ENCODE measurements around the gene STAB2. TPM values are rescaled to one million over a fixed set of nuclear protein-coding genes. Genes with fewer than 3 reads are reported as not detected.

The STAB2 gene
- total RNA-seq, 4 donors from 2014 or later = 0.27 to 6.5 (median 1.2) TPM

DNA sequence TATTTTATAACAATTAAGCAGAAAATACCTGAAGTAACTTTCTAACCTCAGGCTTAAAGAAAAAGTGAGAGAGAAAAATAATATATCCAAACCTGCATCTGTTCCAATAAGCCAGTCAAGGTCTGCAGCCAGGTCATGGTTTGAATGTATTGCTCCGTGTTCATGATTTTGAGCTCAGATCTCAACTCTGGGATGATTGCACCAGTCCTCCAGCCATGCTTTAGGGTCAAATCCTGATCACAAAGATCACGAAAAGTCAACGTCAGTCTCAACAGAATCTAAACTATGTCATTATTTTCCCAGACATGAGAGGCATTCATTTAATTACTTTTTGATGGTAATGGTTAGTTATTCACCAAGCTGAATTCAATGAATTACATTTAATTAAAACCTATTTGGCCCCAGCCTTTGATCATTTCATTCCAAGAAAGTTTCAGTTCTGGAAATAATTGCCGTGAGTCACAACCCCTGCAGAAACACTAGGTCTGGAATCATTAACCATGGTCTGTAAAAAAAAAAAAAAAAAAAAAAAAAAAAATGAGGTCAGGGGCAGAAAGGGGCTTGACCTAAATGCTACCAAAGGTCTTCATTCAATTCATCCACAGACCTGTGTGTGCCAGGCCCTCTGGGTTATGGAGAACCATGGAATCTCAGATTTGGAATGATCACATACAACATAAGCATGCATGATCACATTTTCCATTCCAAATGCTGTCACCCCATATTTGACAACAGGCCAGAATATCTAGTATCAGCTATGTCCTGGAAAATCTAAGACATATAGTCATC is 198.4 kb downstream of the STAB2 start:
- no peak for DNase-seq
- Histone ChIP-seq H3K27ac (no peak overlapping the region), H3K36me3 (no peaks in the 10 kb centered on the region), H3K27me3 (no peaks in the 10 kb centered on the region), H3K4me3 (replicated peaks in 1 of 3) (no peak overlapping the region), H3K9me3 (no peaks in the 10 kb centered on the region), H3K4me1 (peaks cover 20 to 27% of the 10 kb centered on the region in 2 donors)
- WGBS, 2 donors = 87 to 91% methylated on average over 4 of the region's 4 CpGs
- TF ChIP-seq POLR2A (IDR thresholded peaks at IDR 0.05) = no peak
- TF ChIP-seq, protein P1, sequence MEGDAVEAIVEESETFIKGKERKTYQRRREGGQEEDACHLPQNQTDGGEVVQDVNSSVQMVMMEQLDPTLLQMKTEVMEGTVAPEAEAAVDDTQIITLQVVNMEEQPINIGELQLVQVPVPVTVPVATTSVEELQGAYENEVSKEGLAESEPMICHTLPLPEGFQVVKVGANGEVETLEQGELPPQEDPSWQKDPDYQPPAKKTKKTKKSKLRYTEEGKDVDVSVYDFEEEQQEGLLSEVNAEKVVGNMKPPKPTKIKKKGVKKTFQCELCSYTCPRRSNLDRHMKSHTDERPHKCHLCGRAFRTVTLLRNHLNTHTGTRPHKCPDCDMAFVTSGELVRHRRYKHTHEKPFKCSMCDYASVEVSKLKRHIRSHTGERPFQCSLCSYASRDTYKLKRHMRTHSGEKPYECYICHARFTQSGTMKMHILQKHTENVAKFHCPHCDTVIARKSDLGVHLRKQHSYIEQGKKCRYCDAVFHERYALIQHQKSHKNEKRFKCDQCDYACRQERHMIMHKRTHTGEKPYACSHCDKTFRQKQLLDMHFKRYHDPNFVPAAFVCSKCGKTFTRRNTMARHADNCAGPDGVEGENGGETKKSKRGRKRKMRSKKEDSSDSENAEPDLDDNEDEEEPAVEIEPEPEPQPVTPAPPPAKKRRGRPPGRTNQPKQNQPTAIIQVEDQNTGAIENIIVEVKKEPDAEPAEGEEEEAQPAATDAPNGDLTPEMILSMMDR (IDR thresholded peaks at IDR 0.05) = no peak
- intact Hi-C loops (cut with DNase I) = no loop called here

DNA sequence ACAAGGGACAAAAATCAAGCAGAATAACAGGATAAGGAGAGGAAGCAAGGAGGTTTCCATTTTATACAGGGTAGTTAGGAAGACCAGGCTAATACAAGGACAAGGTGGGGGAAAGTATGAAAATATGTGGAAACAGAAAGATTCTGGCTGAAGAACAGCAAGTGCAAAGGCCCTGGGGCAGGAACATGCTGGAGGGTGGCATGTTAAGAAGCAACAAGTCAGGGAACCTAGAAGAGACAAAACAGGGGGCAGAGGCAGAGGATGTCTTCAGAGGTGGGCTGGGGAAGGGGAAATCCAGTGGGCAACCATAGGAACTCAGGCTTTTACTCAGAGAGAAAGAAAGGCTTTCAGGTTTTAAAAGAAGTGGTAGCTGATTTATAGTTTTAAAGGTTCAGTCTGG is 199.1 kb downstream of the STAB2 start:
- Histone ChIP-seq H3K27me3 (no peaks in the 10 kb centered on the region), H3K4me3 (replicated peaks in 1 of 3) (no peak overlapping the region), H3K9me3 (no peaks in the 10 kb centered on the region), H3K36me3 (no peaks in the 10 kb centered on the region), H3K4me1 (peaks cover 15 to 22% of the 10 kb centered on the region in 2 donors), H3K27ac (no peak overlapping the region)
- no peak for TF ChIP-seq POLR2A (IDR thresholded peaks at IDR 0.05)
- TF ChIP-seq, protein P1 (IDR thresholded peaks at IDR 0.05) = no peak
- DNase-seq = no peak
- intact Hi-C loops (cut with DNase I) = no loop called here

GRCh38 chr12:103791350-103791920 is 204.4 kb downstream of the STAB2 start:
- 82 to 95% methylated on average over 10 of the region's 10 CpGs for WGBS, 2 donors
- intact Hi-C loops (cut with DNase I) = no loop called here

GRCh38 chr12:103793046-103793445 is 206.0 kb downstream of the STAB2 start:
- intact Hi-C loops (cut with DNase I) = no loop called here
- 62 to 74% methylated on average over 3 of the region's 3 CpGs for WGBS, 2 donors
- TF ChIP-seq, protein P1 (IDR thresholded peaks at IDR 0.05) = no peak
- no peak for TF ChIP-seq POLR2A (IDR thresholded peaks at IDR 0.05)
- no peak for DNase-seq
- Histone ChIP-seq H3K9me3 (no peaks in the 10 kb centered on the region), H3K27me3 (no peaks in the 10 kb centered on the region), H3K4me3 (replicated peaks in 1 of 3) (no peak overlapping the region), H3K4me1 (peaks cover 8 to 14% of the 10 kb centered on the region in 2 donors), H3K36me3 (no peaks in the 10 kb centered on the region), H3K27ac (peak overlapping the region in 2 of 3 donors; percentile 49 to 56)

More at GRCh38 chr12:103791350-103791920, 204.4 kb downstream of the STAB2 start:
- Histone ChIP-seq H3K4me3 (replicated peaks in 1 of 3) (no peak overlapping the region), H3K9me3 (no peaks in the 10 kb centered on the region), H3K4me1 (peaks cover 8 to 14% of the 10 kb centered on the region in 2 donors), H3K27ac (no peak overlapping the region), H3K36me3 (no peaks in the 10 kb centered on the region), H3K27me3 (no peaks in the 10 kb centered on the region)
- TF ChIP-seq, protein P1 (IDR thresholded peaks at IDR 0.05) = no peak
- TF ChIP-seq POLR2A (IDR thresholded peaks at IDR 0.05) = no peak
- DNase-seq = no peak

- H3K27ac ChIP-seq = peak overlapping the region in 2 of 3 donors; percentile 49 to 56
Measured at GRCh38 chr12:103793512-103794045, 206.5 kb downstream of the STAB2 start.

More at GRCh38 chr12:103793512-103794045, 206.5 kb downstream of the STAB2 start:
- Histone ChIP-seq H3K9me3 (no peaks in the 10 kb centered on the region), H3K36me3 (no peaks in the 10 kb centered on the region), H3K27me3 (no peaks in the 10 kb centered on the region), H3K4me1 (peaks cover 8 to 14% of the 10 kb centered on the region in 2 donors), H3K4me3 (replicated peaks in 1 of 3) (no peak overlapping the region)
- TF ChIP-seq, protein P1 (IDR thresholded peaks at IDR 0.05) = no peak
- TF ChIP-seq POLR2A (IDR thresholded peaks at IDR 0.05) = no peak
- DNase-seq = peak; percentile 67 to 73
- intact Hi-C loops (cut with DNase I) = no loop called here
- WGBS, 2 donors = 45 to 47% methylated on average over 9 of the region's 9 CpGs

Measured in thyroid gland (tissue), 4 donors.